PC-9 (cell line): ENCODE data around the gene SV2A. TPM values are rescaled to one million over a fixed set of nuclear protein-coding genes. Genes with fewer than 3 reads are reported as not detected.
A peak's percentile ranks its signal among the peaks of the same experiment; 100 is the strongest.

ENCODE experiments used
- BruUV-seq: library from RNA; stranded (reverse); fragments of 400-500 nt; replicated peaks from 2 replicates; lab custom pipeline; 2021; lab: Mats Ljungman, UMichigan
- CTCF ChIA-PET: fragments of 300-600 bp; sonication (Branson Sonifier 250); formaldehyde crosslinking; loops from one replicate; lab custom pipeline; 2022; ENCODE audit warnings: antibody characterized with exemption; lab: Charles Lee
- POLR2A ChIA-PET: fragments of 300-600 bp; sonication (Branson Sonifier 250); formaldehyde crosslinking; loops from one replicate; lab custom pipeline; 2022; ENCODE audit warnings: antibody characterized with exemption; ENCODE audit not compliant: unreplicated experiment; lab: Charles Lee
- DNase-seq, 2 experiments: peaks; one replicate each; pipeline versions ENCODE4 v3.0.0 to v3.0.0-alpha.2; 2015 to 2022; ENCODE audit warnings: mixed read lengths in 1 of 2
- H2AFZ ChIP-seq: fragments of 200-600 bp; sonication (generic); 2 replicates; pipeline ENCODE4 v1.8.1; 2017; ENCODE audit warnings: antibody characterized with exemption
- H3F3A ChIP-seq: fragments of 200-600 bp; sonication (generic); 2 replicates; pipeline ENCODE4 v1.8.1; 2017; ENCODE audit warnings: antibody characterized with exemption, mild to moderate bottlenecking, low read depth; ENCODE audit not compliant: insufficient read depth
- H3K27ac ChIP-seq: fragments of 200-600 bp; sonication (generic); 2 replicates; pipeline ENCODE4 v1.6.1; 2016; ENCODE audit warnings: mixed run types
- H3K27me3 ChIP-seq: fragments of 200-600 bp; sonication (generic); 2 replicates; pipeline ENCODE4 v1.6.1; 2016; ENCODE audit warnings: low read depth, mixed run types; ENCODE audit not compliant: insufficient read depth
- H3K36me3 ChIP-seq: fragments of 200-600 bp; sonication (generic); 2 replicates; pipeline ENCODE4 v1.6.1; 2016; ENCODE audit warnings: low read depth, mixed run types
- H3K4me1 ChIP-seq: fragments of 200-600 bp; sonication (generic); replicated peaks from 2 replicates; pipeline ENCODE4 v1.6.1; 2016; ENCODE audit warnings: mixed run types; ENCODE audit not compliant: insufficient read depth
- H3K4me2 ChIP-seq: fragments of 200-600 bp; sonication (generic); 2 replicates; pipeline ENCODE4 v1.6.1; 2017; ENCODE audit warnings: mixed run types
- H3K4me3 ChIP-seq: fragments of 200-600 bp; sonication (generic); 2 replicates; pipeline ENCODE4 v1.6.1; 2016; ENCODE audit warnings: mixed run types
- H3K79me2 ChIP-seq: fragments of 200-600 bp; sonication (generic); 2 replicates; pipeline ENCODE4 v1.6.1; 2017; ENCODE audit warnings: low read depth, mixed run types
- H3K9me2 ChIP-seq: fragments of 200-600 bp; sonication (generic); 2 replicates; pipeline ENCODE4 v1.8.1; 2017; ENCODE audit warnings: mild to moderate bottlenecking; ENCODE audit not compliant: insufficient read depth
- H3K9me3 ChIP-seq: fragments of 200-600 bp; sonication (generic); 2 replicates; pipeline ENCODE4 v1.8.1; 2016; ENCODE audit warnings: low read depth; ENCODE audit not compliant: insufficient read depth
- H4K20me1 ChIP-seq: fragments of 200-600 bp; sonication (generic); 2 replicates; pipeline ENCODE4 v1.8.1; 2017; ENCODE audit not compliant: insufficient read depth
- CTCF ChIP-seq: fragments of 200-600 bp; sonication (generic); conservative IDR thresholded peaks from 2 replicates; pipeline ENCODE4 v1.6.1; 2017; ENCODE audit warnings: mixed run types, antibody characterized with exemption, mild to moderate bottlenecking, moderate library complexity
- EZH2 ChIP-seq: fragments of 200-600 bp; sonication (generic); IDR thresholded peaks from 2 replicates; pipeline ENCODE4 v1.8.0; 2017; ENCODE audit warnings: antibody characterized with exemption, low read depth
- intact Hi-C: fragments of 100-400 bp; cut with micrococcal nuclease; formaldehyde crosslinking; loops from one replicate; pipeline ENCODE4 v1.10.0; 2022; ENCODE audit not compliant: unreplicated experiment
- total RNA-seq: library from RNA; stranded (reverse); gene quantifications from 2 replicates; pipeline ENCODE4 v1.2.3, GENCODE V29; 2021

SV2A gene
- total RNA-seq, 1 experiment from 2014 or later = 0.33 TPM

- no peaks in the 10 kb centered on the region for H3K36me3 ChIP-seq
- intact Hi-C loops = no loop called here
- ChIA-PET CTCF (no interaction called here), POLR2A (no interaction called here)
- no peak overlapping the region for H2AFZ ChIP-seq
- BruUV-seq = no TSS peak
- no peaks in the 10 kb centered on the region for H3K79me2 ChIP-seq
- no peaks in the 10 kb centered on the region for H3K9me2 ChIP-seq
- no peaks in the 10 kb centered on the region for H3K9me3 ChIP-seq
- H3F3A ChIP-seq = no peaks in the 10 kb centered on the region
- H3K4me3 ChIP-seq = no peak overlapping the region
- H3K27ac ChIP-seq = no peak overlapping the region
- H4K20me1 ChIP-seq = no peaks in the 10 kb centered on the region
- no peak overlapping the region for H3K4me2 ChIP-seq
- no peaks in the 10 kb centered on the region for H3K4me1 ChIP-seq
- DNase-seq = no peak
- H3K27me3 ChIP-seq = peaks cover 13% of the 10 kb centered on the region; the same call in 1 of the 2 replicates
- no peak for TF ChIP-seq CTCF
- TF ChIP-seq EZH2 = no peak
Measured at GRCh38 chr1:149906570-149907075, 11.0 kb downstream of the SV2A start.

DNA sequence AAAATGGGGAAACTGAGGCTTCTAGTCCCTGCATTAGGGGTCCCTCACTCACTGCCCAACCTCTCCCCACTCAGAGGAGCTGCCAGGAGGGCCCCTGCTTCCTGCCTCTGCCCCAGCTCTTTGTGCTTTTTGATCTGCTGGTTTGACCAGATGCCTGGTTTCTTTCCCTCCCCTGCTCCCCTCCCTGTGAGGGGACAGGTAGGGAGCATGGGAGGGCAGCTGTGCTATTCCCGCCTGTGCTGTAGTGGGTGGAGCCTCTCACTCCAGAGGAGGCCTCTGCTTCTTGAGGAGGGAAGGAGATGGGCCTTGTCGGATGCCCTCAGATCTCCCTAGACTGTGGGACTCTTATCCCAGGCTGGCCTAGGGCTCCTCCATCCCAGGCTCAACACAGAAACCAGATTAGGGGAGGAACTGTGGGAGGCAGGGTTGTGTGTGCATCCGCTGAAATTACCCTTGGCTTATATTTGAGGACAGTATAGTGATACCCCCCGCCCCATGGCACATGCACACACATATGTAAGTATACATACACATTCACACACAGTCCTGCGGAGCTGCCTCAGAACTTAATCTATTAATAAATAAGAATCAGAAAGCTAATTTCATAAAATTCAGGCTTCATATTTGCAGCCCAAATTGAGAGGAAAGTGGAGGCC lies 13.7 kb downstream of the SV2A start:
- Histone ChIP-seq H3K27ac (no peak overlapping the region), H3K36me3 (no peaks in the 10 kb centered on the region), H3K4me2 (no peak overlapping the region), H3K4me3 (no peak overlapping the region), H3K4me1 (peaks cover 12% of the 10 kb centered on the region), H4K20me1 (no peaks in the 10 kb centered on the region), H3F3A (peaks cover 8% of the 10 kb centered on the region; the same call in 1 of the 2 replicates), H3K9me3 (no peaks in the 10 kb centered on the region), H3K79me2 (0 out of 2 replicates have a peak, but pooled peaks cover 8% of the 10 kb centered on the region), H2AFZ (no peak overlapping the region), H3K27me3 (no peaks in the 10 kb centered on the region), H3K9me2 (no peaks in the 10 kb centered on the region)
- TF ChIP-seq CTCF (no peak), EZH2 (no peak)
- ChIA-PET CTCF (no interaction called here), POLR2A (interaction anchor here (0.6 kb wide), 1 partner anchor 645 kb away, joined by 4 read pairs; no protein-coding TSS in a partner anchor)
- intact Hi-C loops = no loop called here
- no TSS peak for BruUV-seq
- DNase-seq = peak in 1 of 2 experiments; percentile 18

DNA sequence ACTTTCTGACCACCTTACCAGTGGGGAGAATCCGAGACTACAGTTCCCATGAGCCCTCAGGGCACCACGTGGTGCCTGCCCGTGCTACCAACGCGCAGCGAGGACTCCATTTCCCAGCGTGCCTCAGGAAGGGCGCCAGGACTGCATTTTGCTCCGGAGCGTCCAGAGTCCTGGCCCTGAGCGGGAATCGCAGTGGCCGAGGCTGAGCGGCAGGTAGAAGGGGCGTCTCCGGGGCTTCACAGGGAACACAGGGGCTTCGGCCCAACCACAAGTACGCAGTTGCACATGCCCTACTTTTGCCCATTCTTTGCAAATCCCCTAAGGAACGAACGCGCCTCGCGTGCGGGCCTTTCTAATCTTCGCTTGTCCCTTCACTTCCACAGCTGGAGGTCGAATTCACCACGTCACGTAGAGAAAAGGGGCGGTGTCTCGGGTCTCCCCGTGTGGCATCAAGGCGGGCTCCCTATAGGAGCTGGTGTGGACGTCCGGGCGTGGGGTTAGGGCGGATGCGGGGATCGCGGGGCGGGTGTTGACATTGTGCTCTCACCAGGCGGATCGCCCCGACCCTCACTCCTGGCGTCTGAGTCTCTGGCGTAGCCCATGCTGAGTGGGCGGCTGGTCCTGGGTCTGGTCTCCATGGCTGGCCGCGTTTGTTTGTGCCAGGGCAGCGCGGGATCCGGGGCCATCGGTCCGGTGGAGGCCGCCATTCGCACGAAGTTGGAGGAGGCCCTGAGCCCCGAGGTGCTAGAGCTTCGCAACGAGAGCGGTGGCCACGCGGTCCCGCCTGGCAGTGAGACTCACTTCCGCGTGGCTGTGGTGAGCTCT lies 18.0 kb downstream of the SV2A start, which contains the start of gene BOLA1:
TSS of gene BOLA1 (plus strand) at position 109 of the 825 bp plus-strand sequence. CDS start at position 601, 492 bp downstream.
- Histone ChIP-seq H3K9me3 (no peaks in the 10 kb centered on the region), H3F3A (peaks cover 8% of the 10 kb centered on the region; the same call in 1 of the 2 replicates), H2AFZ (peak within 1 kb of the TSS; percentile 91), H3K27ac (peak within 1 kb of the TSS; percentile 22; the same call in 1 of the 2 replicates), H4K20me1 (0 out of 2 replicates have a peak, but pooled peaks cover 3% of the 10 kb centered on the region), H3K4me2 (peak within 1 kb of the TSS; percentile 83), H3K4me3 (peak within 1 kb of the TSS; percentile 67), H3K27me3 (no peaks in the 10 kb centered on the region), H3K79me2 (0 out of 2 replicates have a peak, but pooled peaks cover 8% of the 10 kb centered on the region), H3K4me1 (peaks cover 14% of the 10 kb centered on the region), H3K36me3 (no peaks in the 10 kb centered on the region), H3K9me2 (no peaks in the 10 kb centered on the region)
- TF ChIP-seq CTCF (no peak), EZH2 (no peak)
- ChIA-PET CTCF (no interaction called here), POLR2A (interaction anchor here (0.5 kb wide), 1 partner anchor 39 kb away, joined by 7 read pairs; no protein-coding TSS in a partner anchor)
- DNase-seq = peak; percentile 84 to 85
- intact Hi-C loops = loop anchor here (2.0 kb wide), 1 partner anchor 167 kb away; the partner anchor contains the start of gene VPS45
- BruUV-seq = no TSS peak
